Panc1 (cell line): Measurements from ENCODE around the gene ESRRG. TPM values are rescaled to one million over a fixed set of nuclear protein-coding genes. Genes with fewer than 3 reads are reported as not detected.

Source experiments
- ATAC-seq: fragments of 200-7000 bp; cut with Tn5 transposase; 2 replicates; pipeline ENCODE4 v1.9.1; 2020; ENCODE audit warnings: mild to moderate bottlenecking, moderate library complexity
- BruUV-seq: library from RNA; stranded (reverse); fragments of 400-500 nt; replicated peaks from 2 replicates; lab custom pipeline; 2021; lab: Mats Ljungman, UMichigan
- CTCF ChIA-PET: fragments of 300-600 bp; sonication (Branson Sonifier 250); formaldehyde crosslinking; loops from one replicate; lab custom pipeline; 2022; ENCODE audit warnings: antibody characterized with exemption; lab: Charles Lee
- POLR2A ChIA-PET: fragments of 300-600 bp; sonication (Branson Sonifier 250); formaldehyde crosslinking; loops from one replicate; lab custom pipeline; 2022; ENCODE audit warnings: antibody characterized with exemption; lab: Charles Lee
- DNase-seq: peaks from one replicate; pipeline ENCODE4 v3.0.0-alpha.2; 2010; ENCODE audit warnings: low read depth, low spot score
- H3K27ac ChIP-seq: 2 replicates; pipeline ENCODE4 v1.5.1; 2011; ENCODE audit warnings: mild to moderate bottlenecking, low read length, inconsistent platforms
- H3K27me3 ChIP-seq: fragments of 200-500 bp; sonication (Bioruptor generic); 2 replicates; pipeline ENCODE4 v1.6.0; 2014; ENCODE audit warnings: low read length, inconsistent platforms; ENCODE audit not compliant: control insufficient read depth, insufficient read depth
- H3K36me3 ChIP-seq: fragments of 200-500 bp; sonication (Bioruptor generic); 2 replicates; pipeline ENCODE4 v1.5.1; 2014; ENCODE audit warnings: inconsistent platforms, mild to moderate bottlenecking, low read length, moderate library complexity; ENCODE audit not compliant: control insufficient read depth, insufficient read depth
- H3K4me1 ChIP-seq: 2 replicates; pipeline ENCODE4 v1.5.1; 2011; ENCODE audit warnings: inconsistent platforms, mild to moderate bottlenecking, low read length, moderate library complexity; ENCODE audit not compliant: control insufficient read depth, insufficient read depth
- H3K4me3 ChIP-seq, 2 experiments: 2 replicates each; pipeline ENCODE4 v1.5.1; 2011 to 2012; ENCODE audit warnings: low read depth in 2 of 2, low read length in 2 of 2, mild to moderate bottlenecking in 2 of 2, inconsistent platforms in 1 of 2, moderate library complexity in 1 of 2
- H3K9me3 ChIP-seq: fragments of 200-500 bp; sonication (Bioruptor generic); 2 replicates; pipeline ENCODE4 v1.5.1; 2014; ENCODE audit warnings: low read depth, mild to moderate bottlenecking, inconsistent platforms, low read length, moderate library complexity; ENCODE audit not compliant: control insufficient read depth, insufficient read depth
- CTCF ChIP-seq: fragments of 450-650 bp; IDR thresholded peaks from 2 replicates; pipeline ENCODE4 v1.5.1; 2017; ENCODE audit warnings: mild to moderate bottlenecking
- POLR2AphosphoS5 ChIP-seq: IDR thresholded peaks from 2 replicates; pipeline ENCODE4 v1.6.1; 2012; ENCODE audit warnings: mild to moderate bottlenecking, low read depth, low read length, moderate library complexity
- REST ChIP-seq, 2 experiments: IDR thresholded peaks; 2 replicates each; pipeline ENCODE4 v1.6.1; 2011 to 2012; ENCODE audit warnings: low read depth in 2 of 2, control low read depth in 1 of 2, low read length in 1 of 2, mild to moderate bottlenecking in 1 of 2, moderate library complexity in 1 of 2; ENCODE audit not compliant: insufficient read depth in 1 of 2
- SIN3A ChIP-seq: IDR thresholded peaks from 2 replicates; pipeline ENCODE4 v1.6.1; 2012; ENCODE audit warnings: low read depth, mild to moderate bottlenecking, low read length, moderate library complexity, borderline replicate concordance; ENCODE audit not compliant: insufficient read depth
- TCF7L2 ChIP-seq: IDR thresholded peaks from 2 replicates; pipeline ENCODE4 v1.6.1; 2011; ENCODE audit warnings: mild to moderate bottlenecking, low read depth, low read length, inconsistent platforms
- in situ Hi-C: cut with HindIII; loops from 2 replicates; pipeline ENCODE4 v1.10.0; 2016; ENCODE audit warnings: low sequenced_read_pairs, low pct_unique_long_range_greater_than_20kb
- intact Hi-C: fragments of 100-400 bp; cut with micrococcal nuclease; formaldehyde crosslinking; loops from one replicate; pipeline ENCODE4 v1.10.0; 2022; ENCODE audit not compliant: unreplicated experiment
- total RNA-seq: library from RNA; stranded (reverse); gene quantifications from one replicate; pipeline ENCODE4 v1.2.1, GENCODE V29; 2021; ENCODE audit not compliant: unreplicated experiment

Gene ESRRG
- total RNA-seq, 1 experiment from 2014 or later: not detected

GRCh38 chr1:216688127-216688657 lies 35.0 kb downstream of the ESRRG start:
- peaks cover 2% of the 10 kb centered on the region; the same call in 1 of the 2 replicates for H3K27me3 ChIP-seq
- no peaks in the 10 kb centered on the region for H3K36me3 ChIP-seq
- intact Hi-C loops: no loop called here
- in situ Hi-C loops: no loop called here
- POLR2A ChIA-PET: no interaction called here
- TF ChIP-seq TCF7L2 (no peak), POLR2AphosphoS5 (no peak), CTCF (no peak), SIN3A (no peak), REST (IDR thresholded peaks at IDR 0.05; ENCODE audit: insufficient read depth in 1 of 2, low read depth in 2 of 2, low read length in 1 of 2) (no peak)
- no TSS peak for BruUV-seq
- H3K4me1 ChIP-seq: no peaks in the 10 kb centered on the region
- DNase-seq: no peak
- no peak overlapping the region for H3K27ac ChIP-seq
- no peak overlapping the region for H3K4me3 ChIP-seq
- H3K9me3 ChIP-seq: no peaks in the 10 kb centered on the region
- no peak for ATAC-seq
- CTCF ChIA-PET: no interaction called here

GRCh38 chr1:216686860-216687766 lies 36.1 kb downstream of the ESRRG start:
- intact Hi-C loops: no loop called here
- no peaks in the 10 kb centered on the region for H3K9me3 ChIP-seq
- no peak overlapping the region for H3K27ac ChIP-seq
- ATAC-seq (no peak), DNase-seq (no peak)
- POLR2A ChIA-PET: no interaction called here
- H3K36me3 ChIP-seq: no peaks in the 10 kb centered on the region
- CTCF ChIA-PET: no interaction called here
- BruUV-seq: no TSS peak
- H3K27me3 ChIP-seq: peaks cover 2% of the 10 kb centered on the region; the same call in 1 of the 2 replicates
- H3K4me1 ChIP-seq: no peaks in the 10 kb centered on the region
- no peak overlapping the region for H3K4me3 ChIP-seq
- in situ Hi-C loops: no loop called here
- TF ChIP-seq SIN3A: no peak
- no peak for TF ChIP-seq REST (IDR thresholded peaks at IDR 0.05; ENCODE audit: insufficient read depth in 1 of 2, low read depth in 2 of 2, low read length in 1 of 2)
- TF ChIP-seq POLR2AphosphoS5: no peak
- no peak for TF ChIP-seq TCF7L2
- no peak for TF ChIP-seq CTCF
